GM12872 (cell line): ENCODE data around the gene TOR3A.

Experiments used
- CTCF ChIP-seq: IDR thresholded peaks from 3 replicates; pipeline ENCODE4 v1.5.1; 2011; ENCODE audit warnings: low read depth, mild to moderate bottlenecking, low read length, moderate library complexity; ENCODE audit not compliant: insufficient read depth

TOR3A gene

GRCh38 chr1:179091691-179092165, 9.9 kb downstream of the TOR3A start:
- TF ChIP-seq CTCF: no peak

DNA sequence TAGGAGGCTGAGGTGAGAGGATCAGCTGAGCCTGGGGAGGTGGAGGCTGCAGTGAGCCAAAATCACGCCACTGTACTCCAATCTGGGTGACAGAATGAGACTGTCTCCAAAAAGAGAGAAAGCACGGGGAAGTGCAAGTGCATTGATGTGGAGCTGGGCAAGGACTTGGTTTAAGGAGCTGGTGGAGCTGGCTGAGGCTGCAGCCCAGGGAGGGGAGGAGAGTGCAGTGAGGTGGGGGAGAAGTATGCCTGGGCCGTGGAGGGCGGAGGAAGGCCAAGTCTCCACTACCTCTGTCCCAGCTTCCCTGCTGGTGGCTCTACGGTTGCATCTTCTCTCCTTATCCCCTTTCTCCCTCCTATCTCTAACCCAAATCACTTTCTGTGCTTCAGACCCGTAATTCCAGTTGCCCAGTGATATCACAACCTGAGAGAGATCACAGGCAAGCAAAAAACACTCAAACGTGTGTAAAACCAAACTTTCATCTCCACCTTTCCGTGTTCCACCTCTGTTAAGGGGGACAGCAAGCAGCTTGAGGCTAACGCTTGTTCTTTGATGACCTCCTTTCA, 11.1 kb downstream of the TOR3A start:
- TF ChIP-seq CTCF: no peak

GRCh38 chr1:179094818-179095217, 12.9 kb downstream of the TOR3A start:
- no peak for TF ChIP-seq CTCF

GRCh38 chr1:179095377-179095776, 13.5 kb downstream of the TOR3A start:
- no peak for TF ChIP-seq CTCF

DNA sequence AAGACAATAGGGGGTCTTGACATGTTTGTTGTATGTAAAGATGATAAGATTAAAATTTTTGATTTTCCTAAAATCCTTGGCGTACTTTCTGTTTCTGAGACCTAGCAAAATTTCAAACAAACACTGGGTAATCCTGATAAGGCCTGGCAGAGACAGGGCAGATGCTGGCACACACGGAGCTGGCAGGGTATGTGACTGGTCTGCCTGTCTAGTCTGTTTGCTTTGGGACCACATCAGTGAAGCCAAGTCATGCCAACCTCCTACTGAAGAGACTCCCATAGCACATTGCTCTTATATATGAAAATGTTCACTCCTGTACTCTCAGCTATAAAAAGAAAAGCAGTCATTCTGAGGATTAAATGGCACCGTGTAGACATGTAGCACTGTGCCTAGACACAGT, 14.1 kb downstream of the TOR3A start:
- TF ChIP-seq CTCF: no peak

DNA sequence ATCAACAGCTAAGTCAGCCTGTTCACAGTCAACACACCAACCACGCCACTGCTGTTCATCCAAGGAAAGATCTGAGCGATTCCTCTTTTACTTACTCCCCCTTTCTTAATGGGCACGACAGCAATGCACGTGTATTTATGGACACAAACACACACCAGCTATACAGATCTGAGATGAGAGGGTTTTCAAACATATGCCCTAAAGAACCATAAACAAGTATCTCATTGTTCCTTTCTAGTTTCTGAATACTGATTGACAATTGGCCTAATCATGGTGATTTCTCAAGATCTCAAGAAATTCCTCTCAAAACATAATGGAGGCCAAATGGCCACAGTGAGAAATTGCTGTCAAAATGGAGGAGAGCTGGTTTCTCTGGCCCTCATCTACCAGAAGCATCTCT, 18.0 kb downstream of the TOR3A start:
- no peak for TF ChIP-seq CTCF

DNA sequence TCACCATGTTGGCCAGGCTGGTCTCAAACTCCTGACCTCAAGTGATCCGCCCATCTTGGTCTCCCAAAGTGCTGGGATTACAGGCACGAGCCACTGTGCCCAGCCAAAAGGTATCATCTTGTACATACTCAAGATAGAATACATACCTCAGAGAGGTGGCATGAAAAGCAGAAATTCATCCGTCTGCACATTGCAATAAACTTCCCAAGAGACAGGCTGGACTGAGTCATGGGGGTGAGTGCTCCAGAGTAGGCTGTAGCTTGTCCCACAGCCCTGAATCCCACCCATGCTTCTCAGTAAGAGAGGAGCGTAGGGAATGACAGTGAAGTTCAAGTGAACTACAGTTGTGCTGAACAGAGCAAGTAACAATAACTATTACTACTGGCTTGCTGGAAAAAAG, 19.7 kb downstream of the TOR3A start:
- no peak for TF ChIP-seq CTCF
